MM.1S (cell line): Measurements from ENCODE around the gene GNGT1.

ENCODE experiments used
- DNase-seq: peaks from one replicate; pipeline ENCODE4 v3.0.0-alpha.2; 2015
- H2AFZ ChIP-seq: fragments of 300-600 bp; sonication (generic); 2 replicates; pipeline ENCODE4 v1.6.0; 2016; ENCODE audit warnings: antibody characterized with exemption, low read length
- H3F3A ChIP-seq: fragments of 300-600 bp; sonication (generic); 2 replicates; pipeline ENCODE4 v1.6.1; 2016; ENCODE audit warnings: mild to moderate bottlenecking, antibody characterized with exemption, low read length, moderate library complexity, mixed read lengths; ENCODE audit not compliant: insufficient read depth
- H3K27ac ChIP-seq: fragments of 300-600 bp; sonication (generic); 2 replicates; pipeline ENCODE4 v1.5.1; 2016; ENCODE audit warnings: mild to moderate bottlenecking, low read length
- H3K27me3 ChIP-seq: fragments of 300-600 bp; sonication (generic); replicated peaks from 2 replicates; pipeline ENCODE4 v1.6.0; 2016; ENCODE audit warnings: low read length; ENCODE audit not compliant: insufficient read depth
- H3K36me3 ChIP-seq: fragments of 300-600 bp; sonication (generic); replicated peaks from 2 replicates; pipeline ENCODE4 v1.6.1; 2016; ENCODE audit warnings: mild to moderate bottlenecking, low read length, mixed read lengths; ENCODE audit not compliant: insufficient read depth
- H3K4me1 ChIP-seq: fragments of 300-600 bp; sonication (generic); 2 replicates; pipeline ENCODE4 v1.6.1; 2016; ENCODE audit warnings: low read length, mixed read lengths
- H3K4me2 ChIP-seq: fragments of 300-600 bp; sonication (generic); 2 replicates; pipeline ENCODE4 v1.6.0; 2016; ENCODE audit warnings: low read depth, low read length
- H3K4me3 ChIP-seq: fragments of 300-600 bp; sonication (generic); 2 replicates; pipeline ENCODE4 v1.5.1; 2016; ENCODE audit warnings: low read length, mixed read lengths
- H3K79me2 ChIP-seq: fragments of 300-600 bp; sonication (generic); 2 replicates; pipeline ENCODE4 v1.6.1; 2016; ENCODE audit warnings: mixed run types, low read length, mixed read lengths
- H3K9ac ChIP-seq: fragments of 300-600 bp; sonication (generic); 2 replicates; pipeline ENCODE4 v1.6.1; 2016; ENCODE audit warnings: low read length, mixed read lengths
- H3K9me2 ChIP-seq: fragments of 300-600 bp; sonication (generic); replicated peaks from 2 replicates; pipeline ENCODE4 v1.6.1; 2016; ENCODE audit warnings: mild to moderate bottlenecking, low read length, mixed read lengths; ENCODE audit not compliant: insufficient read depth
- H3K9me3 ChIP-seq: fragments of 300-600 bp; sonication (generic); replicated peaks from 2 replicates; pipeline ENCODE4 v1.6.1; 2016; ENCODE audit warnings: mild to moderate bottlenecking, low read length, mixed read lengths; ENCODE audit not compliant: insufficient read depth
- H4K20me1 ChIP-seq: fragments of 300-600 bp; sonication (generic); 2 replicates; pipeline ENCODE4 v1.6.1; 2016; ENCODE audit warnings: mild to moderate bottlenecking, low read length, moderate library complexity, mixed read lengths; ENCODE audit not compliant: insufficient read depth
- EZH2 ChIP-seq: fragments of 300-600 bp; sonication (generic); optimal IDR thresholded peaks from 2 replicates; pipeline ENCODE3; 2017; ENCODE audit warnings: low read depth, mild to moderate bottlenecking, antibody characterized with exemption, low read length, mixed read lengths
- EZH2phosphoT487 ChIP-seq: fragments of 300-600 bp; sonication (generic); IDR thresholded peaks from 2 replicates; pipeline ENCODE4 v1.6.1; 2018; ENCODE audit warnings: antibody characterized with exemption, low read length
- TF ChIP-seq, protein P1 (sequence below): fragments of 300-600 bp; sonication (generic); IDR thresholded peaks from 2 replicates; pipeline ENCODE4 v1.5.1; 2016; ENCODE audit warnings: antibody characterized with exemption, low read length, mixed read lengths

Gene GNGT1

DNA sequence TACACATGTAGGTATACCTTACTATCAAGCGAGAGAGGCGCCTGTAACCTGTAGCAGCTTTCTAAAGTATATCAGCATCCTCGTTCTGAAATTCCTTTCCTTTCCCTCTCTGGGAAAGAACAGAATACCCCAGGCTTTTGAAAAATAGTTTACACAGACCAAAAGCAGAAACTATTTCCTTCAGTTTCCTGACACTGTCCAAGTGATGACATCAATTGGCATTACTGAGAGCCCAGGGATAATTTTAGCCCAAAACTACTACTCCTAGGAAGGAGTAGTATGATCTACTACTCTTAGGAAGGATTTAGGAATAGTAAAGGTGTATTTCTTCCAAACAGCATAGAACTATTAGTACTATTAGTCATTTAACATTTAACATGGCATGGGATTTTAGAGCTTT lies 21.2 kb downstream of the GNGT1 start:
- H3K4me1 ChIP-seq, result no peaks in the 10 kb centered on the region
- H3K9ac ChIP-seq, result no peak overlapping the region
- H3K4me2 ChIP-seq, result no peak overlapping the region
- no peaks in the 10 kb centered on the region for H3F3A ChIP-seq
- H3K27me3 ChIP-seq, result no peaks in the 10 kb centered on the region
- H3K4me3 ChIP-seq, result no peak overlapping the region
- H2AFZ ChIP-seq, result no peak overlapping the region
- no peaks in the 10 kb centered on the region for H3K79me2 ChIP-seq
- TF ChIP-seq EZH2 (no peak), EZH2phosphoT487 (no peak)
- TF ChIP-seq, protein P1, sequence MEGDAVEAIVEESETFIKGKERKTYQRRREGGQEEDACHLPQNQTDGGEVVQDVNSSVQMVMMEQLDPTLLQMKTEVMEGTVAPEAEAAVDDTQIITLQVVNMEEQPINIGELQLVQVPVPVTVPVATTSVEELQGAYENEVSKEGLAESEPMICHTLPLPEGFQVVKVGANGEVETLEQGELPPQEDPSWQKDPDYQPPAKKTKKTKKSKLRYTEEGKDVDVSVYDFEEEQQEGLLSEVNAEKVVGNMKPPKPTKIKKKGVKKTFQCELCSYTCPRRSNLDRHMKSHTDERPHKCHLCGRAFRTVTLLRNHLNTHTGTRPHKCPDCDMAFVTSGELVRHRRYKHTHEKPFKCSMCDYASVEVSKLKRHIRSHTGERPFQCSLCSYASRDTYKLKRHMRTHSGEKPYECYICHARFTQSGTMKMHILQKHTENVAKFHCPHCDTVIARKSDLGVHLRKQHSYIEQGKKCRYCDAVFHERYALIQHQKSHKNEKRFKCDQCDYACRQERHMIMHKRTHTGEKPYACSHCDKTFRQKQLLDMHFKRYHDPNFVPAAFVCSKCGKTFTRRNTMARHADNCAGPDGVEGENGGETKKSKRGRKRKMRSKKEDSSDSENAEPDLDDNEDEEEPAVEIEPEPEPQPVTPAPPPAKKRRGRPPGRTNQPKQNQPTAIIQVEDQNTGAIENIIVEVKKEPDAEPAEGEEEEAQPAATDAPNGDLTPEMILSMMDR, result no peak
- no peak overlapping the region for H3K27ac ChIP-seq
- no peak for DNase-seq
- no peaks in the 10 kb centered on the region for H4K20me1 ChIP-seq
- H3K9me3 ChIP-seq, result no peaks in the 10 kb centered on the region
- no peaks in the 10 kb centered on the region for H3K9me2 ChIP-seq
- H3K36me3 ChIP-seq, result no peaks in the 10 kb centered on the region

DNA sequence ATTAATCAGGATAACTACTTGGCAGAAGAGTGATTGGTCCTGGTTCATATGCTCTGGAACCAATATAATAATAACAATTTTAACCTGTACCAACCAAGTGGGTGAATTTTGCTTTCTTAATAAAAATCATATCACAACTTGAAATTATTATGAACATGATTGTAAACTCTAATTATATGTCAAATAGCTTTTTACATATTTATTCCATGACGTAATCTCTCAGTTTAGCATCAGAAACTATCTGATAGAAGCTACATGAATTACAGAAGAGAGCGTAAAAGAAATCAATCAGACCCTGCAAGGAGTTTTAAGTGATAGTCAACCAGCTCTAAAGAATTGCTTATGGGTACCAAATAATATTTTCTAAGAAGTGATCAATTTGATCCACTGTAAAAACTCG lies 25.3 kb downstream of the GNGT1 start:
- Histone ChIP-seq H3K36me3 (no peaks in the 10 kb centered on the region), H3K27ac (no peak overlapping the region), H2AFZ (no peak overlapping the region)

DNA sequence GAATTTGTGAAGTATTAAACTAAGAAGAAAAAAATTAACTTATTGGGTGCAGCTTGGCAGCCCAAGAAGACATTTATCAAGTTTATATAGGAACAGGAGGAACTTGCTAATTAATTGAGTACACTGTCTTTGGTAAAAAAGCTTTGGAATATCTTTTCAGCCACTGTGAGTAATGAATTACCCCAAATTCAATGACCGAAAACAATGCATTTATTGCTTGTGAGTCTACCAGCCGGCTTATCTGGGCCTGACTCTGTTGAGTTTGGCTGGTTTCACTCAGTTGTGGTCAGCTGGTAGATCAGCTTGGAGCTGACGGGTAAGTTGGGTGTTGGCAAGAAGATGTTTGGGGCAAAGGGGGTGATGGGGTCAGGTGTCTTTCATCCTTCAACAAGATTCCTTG lies 26.8 kb downstream of the GNGT1 start:
- Histone ChIP-seq H3K79me2 (no peaks in the 10 kb centered on the region), H4K20me1 (no peaks in the 10 kb centered on the region), H3K27ac (no peak overlapping the region), H3K9ac (no peak overlapping the region), H3K27me3 (no peaks in the 10 kb centered on the region), H2AFZ (no peak overlapping the region), H3K9me2 (no peaks in the 10 kb centered on the region), H3K9me3 (no peaks in the 10 kb centered on the region), H3K4me1 (no peaks in the 10 kb centered on the region), H3K4me3 (no peak overlapping the region), H3F3A (no peaks in the 10 kb centered on the region), H3K4me2 (no peak overlapping the region), H3K36me3 (no peaks in the 10 kb centered on the region)
- TF ChIP-seq, protein P1, result no peak
- TF ChIP-seq EZH2phosphoT487 (no peak), EZH2 (no peak)
- DNase-seq, result no peak

More for the DNA sequence above, 25.3 kb downstream of the GNGT1 start:
- no peaks in the 10 kb centered on the region for H3K79me2 ChIP-seq
- no peaks in the 10 kb centered on the region for H4K20me1 ChIP-seq
- H3K4me3 ChIP-seq, result no peak overlapping the region
- H3K4me1 ChIP-seq, result no peaks in the 10 kb centered on the region
- TF ChIP-seq EZH2 (no peak), EZH2phosphoT487 (no peak)
- TF ChIP-seq, protein P1, result no peak
- no peaks in the 10 kb centered on the region for H3F3A ChIP-seq
- no peaks in the 10 kb centered on the region for H3K9me3 ChIP-seq
- no peak overlapping the region for H3K9ac ChIP-seq
- no peak for DNase-seq
- no peaks in the 10 kb centered on the region for H3K27me3 ChIP-seq
- H3K4me2 ChIP-seq, result no peak overlapping the region
- no peaks in the 10 kb centered on the region for H3K9me2 ChIP-seq
